GM18951 (cell line): ENCODE data around the gene UBE2S.

Experiments
- POLR2A ChIP-seq: IDR thresholded peaks from 4 replicates; pipeline ENCODE4 v1.6.1; 2011; ENCODE audit warnings: mild to moderate bottlenecking; ENCODE audit not compliant: insufficient read length, insufficient read depth; ENCODE audit errors: extremely low read depth
- in situ Hi-C: fragments of 300-500 bp; cut with MboI; formaldehyde crosslinking; loops from one replicate; pipeline ENCODE4 v1.12.0; 2022; ENCODE audit warnings: low sequenced_read_pairs, mixed read lengths, inconsistent platforms; ENCODE audit not compliant: unreplicated experiment

UBE2S gene

DNA sequence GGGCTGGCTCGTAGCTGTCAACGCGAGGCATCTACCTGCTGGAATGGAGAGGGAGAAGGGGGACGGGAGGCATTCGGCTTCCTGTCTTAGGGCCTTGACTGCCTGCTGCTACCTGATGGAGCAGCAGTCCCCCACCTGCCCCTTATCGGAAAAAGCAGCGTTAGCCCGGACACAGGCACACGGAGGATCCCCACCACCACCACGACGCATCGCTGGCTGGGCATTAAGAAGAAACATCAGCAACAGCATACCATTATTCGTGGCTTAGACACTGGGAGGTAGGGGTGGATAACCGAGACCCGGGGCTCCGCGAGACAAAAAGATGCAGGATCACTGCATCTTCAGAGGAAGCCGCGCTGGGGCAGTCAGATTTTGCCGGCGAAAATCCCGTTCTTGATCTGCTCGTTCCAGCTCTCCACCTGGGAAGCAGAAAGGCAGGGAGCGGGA lies 54.2 kb downstream of the UBE2S start:
- no peak for TF ChIP-seq POLR2A
- in situ Hi-C loops, result no loop called here

DNA sequence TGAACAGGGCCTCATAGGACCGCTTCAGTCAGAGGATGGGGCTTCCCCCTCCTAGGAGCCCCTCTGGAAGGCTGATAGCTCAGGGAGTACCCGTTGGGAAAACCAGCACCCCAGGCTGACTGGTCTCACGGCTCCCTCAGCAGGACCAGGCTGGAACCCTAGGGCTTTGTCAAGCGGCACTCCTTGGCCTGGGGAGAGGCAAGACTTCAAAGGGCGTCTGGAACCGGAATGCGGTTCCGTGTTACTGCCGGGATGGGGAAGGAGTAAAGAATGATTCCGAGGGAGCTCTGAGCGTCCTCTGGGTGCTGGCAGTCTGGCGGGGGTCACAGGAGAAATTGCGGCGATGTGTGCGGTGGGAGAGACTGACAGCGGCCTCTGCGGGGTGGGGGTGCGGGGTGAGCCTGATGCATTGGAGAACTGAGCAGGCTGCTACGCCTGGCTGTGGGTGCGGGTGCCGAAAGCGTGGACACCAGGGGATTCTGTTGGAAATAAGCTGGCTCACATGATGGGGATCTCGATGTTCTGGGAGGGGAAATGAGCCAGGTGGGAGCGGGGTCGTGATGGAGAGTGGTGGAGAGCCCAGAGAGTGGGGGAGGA lies 54.9 kb downstream of the UBE2S start:
- in situ Hi-C loops, result no loop called here
- TF ChIP-seq POLR2A, result no peak

DNA sequence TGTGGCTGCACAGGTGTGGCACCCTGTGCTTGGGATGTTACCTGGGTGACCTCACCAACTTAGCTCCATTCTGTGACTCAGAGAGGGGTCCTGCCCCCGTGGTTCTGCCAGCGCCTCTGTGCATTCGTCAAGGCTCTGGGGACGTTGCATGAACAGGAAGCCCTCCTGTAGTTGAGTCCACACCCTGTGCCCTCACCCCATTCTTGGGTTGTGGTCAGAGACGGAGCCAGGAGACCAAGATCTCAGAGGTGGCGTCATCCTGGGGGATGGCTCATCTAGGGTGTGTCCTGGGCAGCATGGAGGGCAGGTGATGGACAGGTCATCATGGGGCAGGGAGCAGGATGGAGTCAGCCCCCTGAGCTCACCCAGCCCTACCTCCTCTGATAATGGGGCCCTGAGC lies 55.5 kb downstream of the UBE2S start:
- in situ Hi-C loops, result no loop called here
- no peak for TF ChIP-seq POLR2A

DNA sequence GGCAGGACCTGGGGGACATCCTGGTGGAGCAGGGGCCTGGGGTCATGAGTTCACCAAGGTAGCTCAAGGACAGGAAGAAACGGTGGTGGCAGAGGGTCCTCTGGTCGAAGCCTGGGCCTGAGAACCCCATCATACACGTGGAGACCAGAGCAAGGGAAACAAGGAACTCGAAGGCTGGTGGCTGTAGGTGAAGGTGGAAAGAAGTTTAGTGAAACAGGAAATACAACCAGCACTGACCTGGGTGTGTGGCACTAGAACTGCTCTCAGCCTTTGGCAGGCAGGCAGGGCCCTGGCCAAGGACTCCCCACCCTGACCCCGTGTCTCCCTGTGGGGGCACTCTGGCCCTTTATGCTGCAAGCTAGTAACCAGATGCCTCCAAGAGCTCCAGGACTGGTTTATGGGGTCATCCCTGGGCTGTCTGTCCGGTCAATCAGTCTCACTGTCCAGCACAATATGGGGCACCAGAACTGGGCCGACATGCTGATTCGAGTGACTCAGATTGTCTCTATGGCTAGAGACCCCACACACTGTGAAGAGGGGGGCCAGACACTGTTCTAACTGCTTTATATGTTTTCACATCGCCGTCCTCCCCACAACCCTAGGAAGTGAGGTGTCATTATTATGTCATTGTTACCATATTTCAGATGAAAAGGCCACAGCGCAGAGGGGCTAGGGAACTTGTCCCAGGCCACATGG lies 56.8 kb downstream of the UBE2S start:
- no peak for TF ChIP-seq POLR2A
- in situ Hi-C loops, result no loop called here
